Right forelimb (tissue), 1 donor: ENCODE data around the gene FAM234B.

Source experiments
- DNase-seq: peaks from one replicate; pipeline ENCODE4 v3.0.0-alpha.2; 2018

Gene FAM234B

GRCh38 chr12:13044002-13044905, at the start of gene FAM234B:
Gene FAM234B (plus strand): TSS chr12:13044381. CDS start chr12:13044404, 23 bp downstream.
- peak; percentile 86 for DNase-seq

GRCh38 chr12:12995088-12995487, 49.1 kb upstream of the FAM234B start:
- no peak for DNase-seq

- DNase-seq: no peak
Measured at GRCh38 chr12:12996209-12996608, 48.0 kb upstream of the FAM234B start.

GRCh38 chr12:12997156-12997555, 47.0 kb upstream of the FAM234B start:
- no peak for DNase-seq

GRCh38 chr12:12997734-12998133, 46.4 kb upstream of the FAM234B start:
- no peak for DNase-seq

- no peak for DNase-seq
Measured at GRCh38 chr12:12998248-12998647, 45.9 kb upstream of the FAM234B start.

GRCh38 chr12:12999271-12999958, 44.8 kb upstream of the FAM234B start:
- DNase-seq: no peak

- DNase-seq: peak; percentile 99
Measured at GRCh38 chr12:12999959-13000615, 44.1 kb upstream of the FAM234B start, which contains the start of gene HEBP1. Gene HEBP1 (minus strand): TSS chr12:13000265. CDS start chr12:13000114, 151 bp downstream.

- DNase-seq: no peak
Measured at GRCh38 chr12:13000616-13000924, 43.6 kb upstream of the FAM234B start.

GRCh38 chr12:13000925-13001774, 43.0 kb upstream of the FAM234B start:
- peak; percentile 79 for DNase-seq

- DNase-seq: no peak
Measured at GRCh38 chr12:13001775-13002040, 42.5 kb upstream of the FAM234B start.

- no peak for DNase-seq
Measured at GRCh38 chr12:13002301-13003097, 41.7 kb upstream of the FAM234B start.

- no peak for DNase-seq
Measured at GRCh38 chr12:13004361-13004760, 39.8 kb upstream of the FAM234B start.

GRCh38 chr12:13004986-13005385, 39.2 kb upstream of the FAM234B start:
- no peak for DNase-seq

GRCh38 chr12:13005649-13006048, 38.5 kb upstream of the FAM234B start:
- DNase-seq: no peak

- DNase-seq: no peak
Measured at GRCh38 chr12:13007496-13008233, 36.5 kb upstream of the FAM234B start.

- no peak for DNase-seq
Measured at GRCh38 chr12:13008741-13009380, 35.3 kb upstream of the FAM234B start.

GRCh38 chr12:13011098-13011497, 33.1 kb upstream of the FAM234B start:
- DNase-seq: no peak

- DNase-seq: no peak
Measured at GRCh38 chr12:13022851-13023271, 21.3 kb upstream of the FAM234B start.

GRCh38 chr12:13023811-13024530, 20.2 kb upstream of the FAM234B start:
- no peak for DNase-seq
